ENCODE measurements around the gene FKBP2.

The FKBP2 gene

GRCh38 chr11:64229090-64229743 lies 11.7 kb upstream of the FKBP2 start:
- Histone ChIP-seq H3K27me3 (ENCODE audit: insufficient read depth, low read length) (peaks cover 15% of the 10 kb centered on the region; the same call in 1 of the 2 replicates), H3K9ac (ENCODE audit: low read depth, low read length) (no peak overlapping the region; the same call in 1 of the 2 replicates), H3K9me3 (ENCODE audit: insufficient read depth, low read depth, low read length) (no peaks in the 10 kb centered on the region), H3K4me1 (ENCODE audit: insufficient read depth, low read length) (peaks cover 11% of the 10 kb centered on the region; the same call in 1 of the 2 replicates), H3K4me3 (ENCODE audit: low read length) (peak overlapping the region; percentile 90; the same call in 1 of the 2 replicates), H3K36me3 (ENCODE audit: insufficient read depth, low read length) (no peaks in the 10 kb centered on the region), H3K27ac (ENCODE audit: low read depth, low read length) (no peak overlapping the region)
- 93% methylated on average over 10 of the region's 12 CpGs for WGBS

GRCh38 chr11:64229744-64230170 lies 11.1 kb upstream of the FKBP2 start:
- Histone ChIP-seq H3K27ac (ENCODE audit: low read depth, low read length) (peak overlapping the region; percentile 47; the same call in 1 of the 2 replicates), H3K36me3 (ENCODE audit: insufficient read depth, low read length) (no peaks in the 10 kb centered on the region), H3K4me1 (ENCODE audit: insufficient read depth, low read length) (peaks cover 11% of the 10 kb centered on the region; the same call in 1 of the 2 replicates), H3K27me3 (ENCODE audit: insufficient read depth, low read length) (peaks cover 15% of the 10 kb centered on the region; the same call in 1 of the 2 replicates), H3K9me3 (ENCODE audit: insufficient read depth, low read depth, low read length) (no peaks in the 10 kb centered on the region), H3K9ac (ENCODE audit: low read depth, low read length) (peak overlapping the region; percentile 56), H3K4me3 (ENCODE audit: low read length) (peak overlapping the region; percentile 90)
- 58% methylated on average over 13 of the region's 13 CpGs for whole genome bisulfite sequencing

- Histone ChIP-seq H3K27ac (ENCODE audit: low read depth, low read length) (peak within 1 kb of the TSS; percentile 67; the same call in 1 of the 2 replicates), H3K4me1 (ENCODE audit: insufficient read depth, low read length) (peaks cover 7% of the 10 kb centered on the region; the same call in 1 of the 2 replicates), H3K9me3 (ENCODE audit: insufficient read depth, low read depth, low read length) (no peaks in the 10 kb centered on the region), H3K9ac (ENCODE audit: low read depth, low read length) (peak within 1 kb of the TSS; percentile 71), H3K36me3 (ENCODE audit: insufficient read depth, low read length) (no peaks in the 10 kb centered on the region), H3K4me3 (ENCODE audit: low read length) (peak within 1 kb of the TSS; percentile 90), H3K27me3 (ENCODE audit: insufficient read depth, low read length) (peaks cover 15% of the 10 kb centered on the region; the same call in 1 of the 2 replicates)
- under 1% methylated on average over 62 of the region's 62 CpGs for WGBS
Observed at GRCh38 chr11:64230171-64230984, 10.5 kb upstream of the FKBP2 start, which contains the start of gene DNAJC4. Gene DNAJC4 (plus strand): TSS chr11:64230548. CDS start chr11:64230855, 307 bp downstream.

- H3K36me3 ChIP-seq (ENCODE audit: insufficient read depth, low read length) = no peaks in the 10 kb centered on the region
- peaks cover 15% of the 10 kb centered on the region; the same call in 1 of the 2 replicates for H3K27me3 ChIP-seq (ENCODE audit: insufficient read depth, low read length)
- H3K27ac ChIP-seq (ENCODE audit: low read depth, low read length) = peak overlapping the region; percentile 67; the same call in 1 of the 2 replicates
- H3K4me3 ChIP-seq (ENCODE audit: low read length) = peak overlapping the region; percentile 90
- H3K4me1 ChIP-seq (ENCODE audit: insufficient read depth, low read length) = peaks cover 7% of the 10 kb centered on the region; the same call in 1 of the 2 replicates
- peak overlapping the region; percentile 71 for H3K9ac ChIP-seq (ENCODE audit: low read depth, low read length)
- 7% methylated on average over 8 of the region's 8 CpGs for WGBS
- H3K9me3 ChIP-seq (ENCODE audit: insufficient read depth, low read depth, low read length) = no peaks in the 10 kb centered on the region
Observed at GRCh38 chr11:64230985-64231365, 9.9 kb upstream of the FKBP2 start.

- no peak overlapping the region for H3K4me3 ChIP-seq (ENCODE audit: low read length)
- WGBS = 93% methylated on average over 7 of the region's 7 CpGs
Observed at GRCh38 chr11:64231546-64231945, 9.3 kb upstream of the FKBP2 start.

GRCh38 chr11:64232182-64232966 lies 8.5 kb upstream of the FKBP2 start:
- no peaks in the 10 kb centered on the region; the same call in 1 of the 2 replicates for H3K36me3 ChIP-seq (ENCODE audit: insufficient read depth, low read length)
- 93% methylated on average over 15 of the region's 15 CpGs for WGBS
- H3K4me1 ChIP-seq (ENCODE audit: insufficient read depth, low read length) = no peaks in the 10 kb centered on the region; the same call in 1 of the 2 replicates
- H3K9ac ChIP-seq (ENCODE audit: low read depth, low read length) = no peak overlapping the region
- H3K9me3 ChIP-seq (ENCODE audit: insufficient read depth, low read depth, low read length) = no peaks in the 10 kb centered on the region
- H3K27ac ChIP-seq (ENCODE audit: low read depth, low read length) = no peak overlapping the region
- H3K4me3 ChIP-seq (ENCODE audit: low read length) = no peak overlapping the region
- peaks cover 15% of the 10 kb centered on the region; the same call in 1 of the 2 replicates for H3K27me3 ChIP-seq (ENCODE audit: insufficient read depth, low read length)

More at GRCh38 chr11:64231546-64231945, 9.3 kb upstream of the FKBP2 start:
- Histone ChIP-seq H3K36me3 (ENCODE audit: insufficient read depth, low read length) (no peaks in the 10 kb centered on the region), H3K27ac (ENCODE audit: low read depth, low read length) (no peak overlapping the region), H3K4me1 (ENCODE audit: insufficient read depth, low read length) (peaks cover 7% of the 10 kb centered on the region; the same call in 1 of the 2 replicates), H3K27me3 (ENCODE audit: insufficient read depth, low read length) (peaks cover 15% of the 10 kb centered on the region; the same call in 1 of the 2 replicates), H3K9me3 (ENCODE audit: insufficient read depth, low read depth, low read length) (no peaks in the 10 kb centered on the region), H3K9ac (ENCODE audit: low read depth, low read length) (no peak overlapping the region)

GRCh38 chr11:64232967-64233315 lies 8.0 kb upstream of the FKBP2 start:
- Histone ChIP-seq H3K36me3 (ENCODE audit: insufficient read depth, low read length) (no peaks in the 10 kb centered on the region; the same call in 1 of the 2 replicates), H3K27me3 (ENCODE audit: insufficient read depth, low read length) (peaks cover 15% of the 10 kb centered on the region; the same call in 1 of the 2 replicates), H3K9ac (ENCODE audit: low read depth, low read length) (no peak overlapping the region), H3K4me3 (ENCODE audit: low read length) (no peak overlapping the region), H3K9me3 (ENCODE audit: insufficient read depth, low read depth, low read length) (no peaks in the 10 kb centered on the region), H3K27ac (ENCODE audit: low read depth, low read length) (no peak overlapping the region), H3K4me1 (ENCODE audit: insufficient read depth, low read length) (no peaks in the 10 kb centered on the region; the same call in 1 of the 2 replicates)
- 92% methylated on average over 8 of the region's 8 CpGs for WGBS

- H3K27ac ChIP-seq (ENCODE audit: low read depth, low read length) = no peak within 1 kb of the TSS
- WGBS = 3% methylated on average over 54 of the region's 62 CpGs
Observed at GRCh38 chr11:64233913-64234586, 6.8 kb upstream of the FKBP2 start, which contains the start of gene VEGFB. Gene VEGFB (plus strand): TSS chr11:64234584. CDS start chr11:64234834, 250 bp downstream.

GRCh38 chr11:64234647-64235379 lies 6.1 kb upstream of the FKBP2 start:
- peak overlapping the region; percentile 69 for H3K4me3 ChIP-seq (ENCODE audit: low read length)
- no peaks in the 10 kb centered on the region for H3K9me3 ChIP-seq (ENCODE audit: insufficient read depth, low read depth, low read length)
- WGBS = 2% methylated on average over 80 of the region's 80 CpGs
- no peak overlapping the region for H3K27ac ChIP-seq (ENCODE audit: low read depth, low read length)
- peak overlapping the region; percentile 44; the same call in 1 of the 2 replicates for H3K9ac ChIP-seq (ENCODE audit: low read depth, low read length)
- 0 out of 2 replicates have a peak, but pooled peaks cover under 1% of the 10 kb centered on the region for H3K4me1 ChIP-seq (ENCODE audit: insufficient read depth, low read length)
- H3K36me3 ChIP-seq (ENCODE audit: insufficient read depth, low read length) = peaks cover 9% of the 10 kb centered on the region
- H3K27me3 ChIP-seq (ENCODE audit: insufficient read depth, low read length) = peaks cover 15% of the 10 kb centered on the region; the same call in 1 of the 2 replicates

More at GRCh38 chr11:64233913-64234586, 6.8 kb upstream of the FKBP2 start, which contains the start of gene VEGFB:
- H3K4me3 ChIP-seq (ENCODE audit: low read length) = peak within 1 kb of the TSS; percentile 69
- H3K9ac ChIP-seq (ENCODE audit: low read depth, low read length) = peak within 1 kb of the TSS; percentile 44; the same call in 1 of the 2 replicates
- H3K36me3 ChIP-seq (ENCODE audit: insufficient read depth, low read length) = peaks cover 8% of the 10 kb centered on the region
- H3K27me3 ChIP-seq (ENCODE audit: insufficient read depth, low read length) = peaks cover 15% of the 10 kb centered on the region; the same call in 1 of the 2 replicates
- no peaks in the 10 kb centered on the region for H3K9me3 ChIP-seq (ENCODE audit: insufficient read depth, low read depth, low read length)
- H3K4me1 ChIP-seq (ENCODE audit: insufficient read depth, low read length) = no peaks in the 10 kb centered on the region; the same call in 1 of the 2 replicates
